GM18519 (cell line): ENCODE data around the gene PUM2.
"Not testable (repeated sequence)": the region's sequence is repeated elsewhere in the genome, so short reads cannot be mapped to it uniquely, and the experiment has no call there.

Experiments used
- ATAC-seq: cut with Tn5 transposase; IDR thresholded peaks from one replicate; pipeline ENCODE4 v1.9.1; 2021; ENCODE audit warnings: mild to moderate bottlenecking, moderate library complexity; ENCODE audit not compliant: unreplicated experiment, low FRiP score

PUM2 gene

DNA sequence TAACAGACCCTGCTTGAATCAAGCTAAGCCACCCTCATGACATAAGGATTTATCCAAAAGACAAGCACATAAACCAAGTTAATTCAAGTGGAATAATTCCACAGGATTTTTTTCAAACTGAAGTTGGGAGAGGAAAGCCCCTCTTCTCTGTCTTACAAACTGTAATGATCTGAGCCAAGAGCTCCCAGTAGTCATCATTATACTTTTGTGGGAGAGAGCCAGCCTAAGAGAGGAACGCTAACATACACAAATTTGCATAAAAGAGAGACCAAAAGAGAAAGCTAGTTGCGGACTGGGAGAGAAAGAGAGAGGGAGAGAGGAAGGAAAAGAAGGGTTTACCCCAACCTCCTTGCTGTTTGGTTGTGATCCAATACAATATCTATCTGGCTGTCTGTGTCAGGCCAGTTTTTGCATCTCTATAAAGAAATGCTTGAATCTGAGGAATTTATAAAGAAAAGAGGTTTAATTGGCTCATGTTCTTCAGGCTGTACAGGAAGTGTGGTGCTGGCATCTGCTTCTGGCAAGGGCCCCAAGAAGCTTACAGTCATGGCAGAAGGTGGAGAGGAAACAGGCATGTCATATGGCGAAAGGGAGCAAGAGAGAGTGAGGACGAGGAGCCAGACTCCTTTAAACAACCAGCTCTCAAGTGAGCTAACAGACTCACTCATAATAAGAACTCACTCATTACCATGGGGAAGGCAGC lies 20.8 kb upstream of the PUM2 start:
- ATAC-seq: no peak

DNA sequence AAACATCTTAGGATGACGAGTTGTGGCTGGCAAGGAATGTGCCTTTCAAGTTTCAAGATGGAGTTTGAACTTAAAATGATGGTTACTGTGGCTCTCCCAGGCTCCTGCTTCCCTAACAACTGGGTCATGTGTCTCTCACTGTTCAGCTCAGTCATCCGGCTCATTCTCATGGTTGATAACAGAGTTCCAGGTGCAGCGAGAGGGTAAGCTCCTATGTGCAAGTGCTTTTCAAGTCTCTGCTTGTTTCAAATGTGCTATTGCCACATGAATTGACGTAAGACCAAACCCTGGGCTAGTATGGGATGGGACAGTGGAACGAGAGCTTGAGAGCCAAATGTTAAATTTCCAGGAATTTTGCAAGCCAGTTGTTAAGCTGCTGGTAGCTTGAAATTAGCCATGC lies 19.5 kb upstream of the PUM2 start:
- no peak for ATAC-seq

DNA sequence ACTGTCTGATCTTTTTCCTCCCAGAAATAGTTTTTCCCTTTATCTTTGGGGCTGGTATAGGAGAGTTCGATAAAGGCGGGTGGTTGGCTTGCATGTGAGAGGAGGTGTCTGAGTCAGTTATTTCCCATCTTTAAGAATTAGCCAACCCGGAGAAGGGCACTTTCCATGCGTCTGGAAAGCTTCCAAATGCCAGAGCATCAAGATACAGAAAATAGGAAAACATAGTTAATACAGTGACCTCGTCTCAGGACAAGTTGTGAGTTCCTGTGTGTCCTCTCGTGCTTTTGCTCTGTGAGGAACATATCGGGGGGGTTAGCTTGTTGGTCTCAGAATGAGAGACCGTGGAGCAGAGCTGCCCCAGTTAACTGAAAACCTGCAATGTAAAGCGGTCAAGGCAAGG lies 18.7 kb upstream of the PUM2 start:
- no peak for ATAC-seq

GRCh38 chr2:20368706-20369105 lies 18.1 kb upstream of the PUM2 start:
- ATAC-seq: no peak

DNA sequence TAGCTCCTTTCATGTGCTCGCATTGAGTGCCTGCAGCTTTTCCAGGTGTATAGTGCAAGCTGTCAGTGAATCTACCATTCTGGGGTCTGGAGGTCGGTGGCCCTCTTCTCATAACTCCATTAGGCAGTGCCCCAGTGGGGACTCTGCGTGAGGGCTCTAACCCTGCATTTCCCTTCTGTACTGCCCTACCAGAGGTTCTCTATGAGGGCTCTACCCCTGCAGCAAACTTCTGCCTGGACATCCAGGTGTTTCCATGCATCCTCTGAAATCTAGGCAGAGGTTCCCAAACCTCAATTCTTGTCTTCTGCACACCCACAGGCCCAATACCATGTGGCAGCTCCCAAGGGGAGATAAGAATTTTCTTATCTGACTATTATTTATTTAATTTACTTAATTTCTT lies 17.3 kb upstream of the PUM2 start:
- ATAC-seq: not testable (repeated sequence)

- no peak for ATAC-seq
Measured at GRCh38 chr2:20366672-20367116, 16.1 kb upstream of the PUM2 start.

DNA sequence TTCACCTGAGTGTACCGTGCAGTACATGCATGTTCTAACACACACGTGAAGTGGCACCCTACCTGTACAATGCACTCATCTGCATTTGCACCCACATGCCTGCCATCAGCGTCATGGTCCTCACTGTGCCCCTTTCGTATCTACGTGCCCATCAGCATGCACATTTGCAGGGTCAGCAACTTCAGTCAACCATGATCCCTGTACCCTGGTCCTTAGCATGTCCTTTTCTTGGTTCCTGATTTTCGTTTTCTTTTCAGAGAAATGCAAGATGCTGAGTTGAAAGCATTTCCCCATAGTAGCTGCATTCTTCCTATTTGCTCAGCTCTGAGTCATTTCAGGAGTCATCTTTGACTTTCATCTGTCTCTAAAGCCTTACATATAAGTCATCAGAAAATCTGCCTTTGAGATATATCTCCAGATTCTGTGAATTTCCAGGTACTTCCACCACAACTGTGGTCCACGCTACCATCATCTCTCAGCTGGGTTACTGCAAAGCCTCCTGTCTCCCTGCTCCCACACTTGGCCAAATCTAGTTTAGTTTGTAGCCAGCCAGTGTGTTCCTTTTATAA lies 14.7 kb upstream of the PUM2 start:
- ATAC-seq: peak; percentile 98

- no peak for ATAC-seq
Measured at GRCh38 chr2:20363578-20363977, 12.9 kb upstream of the PUM2 start.

DNA sequence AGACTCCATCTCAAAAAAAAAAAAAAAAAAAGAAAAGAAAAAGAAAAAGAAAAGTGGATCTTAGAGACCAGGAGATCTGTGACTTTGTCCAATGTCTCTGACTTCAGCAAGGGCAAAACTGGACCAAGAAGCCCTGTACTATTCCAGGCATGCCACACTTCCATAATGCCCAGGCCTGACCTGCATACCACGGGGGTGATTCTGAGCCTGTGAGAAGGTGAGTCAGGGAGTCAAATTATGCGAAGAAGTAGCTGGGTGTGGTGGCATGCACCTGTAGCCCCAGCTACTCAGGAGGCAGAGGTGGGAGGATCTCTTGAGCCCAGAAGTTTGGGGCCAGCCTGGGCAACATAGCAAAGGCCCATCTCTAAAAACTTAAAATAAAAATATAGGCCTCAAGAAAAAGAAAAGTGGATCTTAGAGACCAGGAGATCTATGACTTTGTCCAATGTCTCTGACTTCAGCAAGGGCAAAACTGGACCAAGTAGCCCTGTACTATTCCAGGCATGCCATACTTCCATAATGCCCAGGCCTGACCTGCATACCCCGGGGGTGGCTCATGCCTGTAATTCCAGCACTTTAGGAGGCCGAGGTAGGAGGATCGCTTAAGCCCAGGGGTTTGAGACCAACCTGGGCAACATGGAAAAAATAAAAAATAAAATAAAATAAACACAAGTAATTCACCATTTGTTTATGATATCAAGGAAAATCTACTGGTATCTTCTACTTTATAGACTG lies 12.2 kb upstream of the PUM2 start:
- no peak for ATAC-seq

DNA sequence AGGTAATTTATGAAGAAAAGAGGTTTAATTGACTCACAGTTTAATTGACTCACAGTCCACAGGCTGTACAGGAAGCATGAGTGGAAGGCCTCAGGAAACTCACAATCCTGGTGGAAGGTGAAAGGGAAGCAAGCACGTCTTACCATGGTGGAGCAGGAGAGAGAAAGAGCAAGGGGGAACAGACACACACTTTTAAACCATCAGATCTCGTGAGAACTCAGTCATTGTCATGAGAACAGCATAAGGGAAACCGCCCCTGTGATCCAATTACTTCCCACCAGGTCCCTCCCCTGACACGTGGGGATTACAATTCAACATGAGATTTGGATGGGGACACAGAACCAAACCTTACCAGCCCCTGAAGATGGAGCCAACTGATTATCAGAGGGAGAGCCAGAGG lies 11.2 kb upstream of the PUM2 start:
- ATAC-seq: no peak

- ATAC-seq: no peak
Measured at GRCh38 chr2:20359096-20359495, 8.5 kb upstream of the PUM2 start.

DNA sequence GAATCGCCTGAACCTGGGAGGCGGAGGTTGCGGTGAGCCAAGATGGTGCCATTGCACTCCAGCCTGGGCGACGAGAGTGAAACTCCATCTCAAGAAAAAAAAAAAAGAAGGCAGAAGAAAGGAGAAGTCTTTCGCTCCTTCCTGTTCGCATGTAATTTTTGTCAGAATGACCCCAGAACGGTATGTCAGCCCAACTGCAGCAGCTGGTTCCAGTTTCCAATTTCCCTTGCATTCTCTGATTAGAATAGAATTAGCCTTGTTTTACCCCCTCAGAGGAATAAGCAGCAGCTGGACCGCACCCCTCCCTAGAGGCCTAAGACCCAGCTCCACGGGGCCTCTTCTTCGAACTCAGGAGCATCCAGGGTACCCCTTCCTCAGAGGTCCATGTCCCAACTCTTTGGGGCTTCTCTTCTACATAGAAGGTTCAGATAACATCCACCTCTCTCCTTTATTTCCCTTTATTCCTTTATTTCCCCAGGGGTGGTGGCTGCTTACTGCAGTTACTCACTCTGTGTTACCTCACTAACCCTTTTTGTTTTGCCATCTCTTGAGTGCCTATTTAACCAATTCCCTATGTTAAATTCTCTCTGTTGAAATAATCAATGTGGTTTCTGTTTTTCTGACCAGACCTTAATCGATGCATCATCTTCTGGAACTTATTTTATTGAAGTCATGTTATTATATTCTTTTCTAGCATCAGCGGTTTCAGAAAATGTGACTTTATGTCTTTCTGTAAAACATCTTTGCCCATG lies 7.2 kb upstream of the PUM2 start:
- ATAC-seq: no peak

GRCh38 chr2:20356042-20356441 lies 5.4 kb upstream of the PUM2 start:
- no peak for ATAC-seq

GRCh38 chr2:20355131-20355530 lies 4.5 kb upstream of the PUM2 start:
- ATAC-seq: no peak

DNA sequence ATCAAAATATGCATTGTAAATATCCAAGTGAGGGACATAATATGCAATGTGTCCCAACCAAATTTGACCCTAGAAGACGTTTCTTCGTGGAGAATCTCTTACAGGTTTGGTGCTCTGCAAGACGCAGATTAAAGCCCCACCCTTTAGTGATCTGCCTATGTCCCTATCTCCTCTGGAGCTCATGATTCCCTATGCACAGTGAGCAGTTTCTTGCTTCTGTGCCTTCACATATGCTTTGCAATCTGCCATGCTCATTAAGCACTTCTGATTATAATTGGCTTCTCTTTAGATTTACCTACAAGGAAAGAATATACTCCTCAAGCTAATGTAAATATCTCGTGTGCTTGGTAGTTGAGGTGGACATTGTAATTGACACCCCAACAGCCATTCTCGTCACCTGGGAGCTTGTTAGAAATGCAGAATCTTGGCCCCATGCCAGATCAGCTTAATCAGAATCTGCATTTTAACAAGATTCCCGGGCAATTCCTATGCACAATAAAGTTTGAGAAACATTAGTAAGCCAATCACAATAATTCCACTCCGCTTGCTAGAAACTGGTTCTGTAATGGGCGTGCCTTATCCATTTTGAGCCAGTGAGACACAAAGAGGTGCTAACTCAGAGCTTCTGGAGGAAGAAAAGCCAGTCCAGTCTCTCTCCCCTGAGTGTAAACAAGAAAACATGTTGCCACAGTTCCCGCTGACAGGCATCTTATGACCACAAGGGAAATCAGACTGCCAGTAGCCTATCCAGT lies 2.8 kb upstream of the PUM2 start:
- no peak for ATAC-seq

GRCh38 chr2:20352581-20353216 lies 2.1 kb upstream of the PUM2 start:
- ATAC-seq: no peak

DNA sequence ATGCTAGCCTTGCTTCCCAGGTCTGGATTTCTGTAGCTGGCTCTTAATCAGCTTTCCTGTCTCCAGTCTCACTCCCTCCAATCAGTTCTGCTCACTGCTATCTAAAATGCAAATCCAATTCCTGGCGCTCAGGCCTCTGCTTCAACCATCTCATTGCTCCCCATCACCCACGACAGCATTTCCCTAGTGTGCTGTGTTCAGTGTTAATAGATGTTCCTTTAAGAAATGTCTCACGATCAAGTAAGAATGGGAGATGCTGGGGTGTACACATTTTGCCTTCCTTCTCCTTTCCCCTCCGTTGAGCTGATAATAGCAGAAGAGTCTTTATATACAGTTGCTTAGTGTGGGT lies 1.6 kb upstream of the PUM2 start:
- ATAC-seq: no peak

GRCh38 chr2:20351555-20352229 lies 1.0 kb upstream of the PUM2 start:
- no peak for ATAC-seq

GRCh38 chr2:20350041-20350712 lies 467 bp downstream of the PUM2 start:
- peak; percentile 11 for ATAC-seq
